Fibroblast of upper back skin (primary cell): ENCODE results near the gene NLRP1.

Experiments used
- DNase-seq: peaks from one replicate; pipeline ENCODE4 v3.0.0-alpha.2; 2013

NLRP1 gene

GRCh38 chr17:5553479-5553878 is 30.8 kb downstream of the NLRP1 start:
- DNase-seq: no peak

- no peak for DNase-seq
These were observed 31.5 kb downstream of the NLRP1 start for GRCh38 chr17:5552841-5553240.

GRCh38 chr17:5545051-5545987 is 39.0 kb downstream of the NLRP1 start:
- no peak for DNase-seq

GRCh38 chr17:5544115-5544514 is 40.2 kb downstream of the NLRP1 start:
- no peak for DNase-seq

- no peak for DNase-seq
These were observed 42.6 kb downstream of the NLRP1 start for GRCh38 chr17:5541610-5542202.

GRCh38 chr17:5540321-5540720 is 44.0 kb downstream of the NLRP1 start:
- no peak for DNase-seq

GRCh38 chr17:5539286-5539685 is 45.0 kb downstream of the NLRP1 start:
- DNase-seq: no peak

- DNase-seq: peak; percentile 59
These were observed 47.3 kb downstream of the NLRP1 start for GRCh38 chr17:5536866-5537650.

GRCh38 chr17:5535436-5535835 is 48.9 kb downstream of the NLRP1 start:
- DNase-seq: no peak

- no peak for DNase-seq
These were observed 50.6 kb downstream of the NLRP1 start for GRCh38 chr17:5533486-5534315.

GRCh38 chr17:5532581-5532980 is 51.7 kb downstream of the NLRP1 start:
- DNase-seq: no peak

- DNase-seq: no peak
These were observed 53.3 kb downstream of the NLRP1 start for GRCh38 chr17:5531085-5531418.

GRCh38 chr17:5530265-5531084 is 53.8 kb downstream of the NLRP1 start:
- DNase-seq: no peak

GRCh38 chr17:5527601-5528250 is 56.6 kb downstream of the NLRP1 start:
- DNase-seq: no peak

- DNase-seq: peak; percentile 97
These were observed 57.3 kb downstream of the NLRP1 start for GRCh38 chr17:5526821-5527598.

- no peak for DNase-seq
These were observed 61.1 kb downstream of the NLRP1 start for GRCh38 chr17:5523249-5523648.

GRCh38 chr17:5522476-5522875 is 61.8 kb downstream of the NLRP1 start:
- DNase-seq: no peak

GRCh38 chr17:5516060-5516792 is 68.1 kb downstream of the NLRP1 start:
- peak; percentile 97 for DNase-seq

- DNase-seq: no peak
These were observed 69.3 kb downstream of the NLRP1 start for GRCh38 chr17:5514976-5515375.

GRCh38 chr17:5513628-5514027 is 70.7 kb downstream of the NLRP1 start:
- DNase-seq: no peak
